Muscle of arm (tissue), 12 donors: ENCODE results near the gene NOTCH1. TPM values are rescaled to one million over a fixed set of nuclear protein-coding genes. Genes with fewer than 3 reads are reported as not detected.

ENCODE experiments used
- DNase-seq: peaks from one replicate; pipeline ENCODE4 v3.0.0-alpha.2; 2013
- polyA plus RNA-seq, 12 donors: library from polyadenylated mRNA; unstranded; fragments of 120-200 nt; gene quantifications; one replicate each; pipeline ENCODE4 v1.2.1, GENCODE V29; 2013; ENCODE audit not compliant: insufficient read length in 12 of 12

The NOTCH1 gene
- polyA plus RNA-seq, 12 donors = 18.0 to 47.5 (median 20.6) TPM; not detected in 1

GRCh38 chr9:136466155-136466541, 79.7 kb downstream of the NOTCH1 start:
- no peak for DNase-seq

GRCh38 chr9:136465500-136466154, 80.2 kb downstream of the NOTCH1 start:
- DNase-seq = no peak

GRCh38 chr9:136464241-136464640, 81.6 kb downstream of the NOTCH1 start:
- no peak for DNase-seq

- no peak for DNase-seq
Observed at GRCh38 chr9:136463578-136463977, 82.3 kb downstream of the NOTCH1 start.

- DNase-seq = no peak
Observed at GRCh38 chr9:136462664-136463063, 83.2 kb downstream of the NOTCH1 start.

GRCh38 chr9:136460772-136461325, 85.0 kb downstream of the NOTCH1 start:
- no peak for DNase-seq

GRCh38 chr9:136459425-136459824, 86.4 kb downstream of the NOTCH1 start:
- DNase-seq = no peak

GRCh38 chr9:136457326-136457725, 88.5 kb downstream of the NOTCH1 start:
- no peak for DNase-seq

GRCh38 chr9:136456258-136456657, 89.6 kb downstream of the NOTCH1 start:
- DNase-seq = no peak

- no peak for DNase-seq
Observed at GRCh38 chr9:136455043-136456002, 90.5 kb downstream of the NOTCH1 start.

- DNase-seq = no peak
Observed at GRCh38 chr9:136454026-136454796, 91.6 kb downstream of the NOTCH1 start.

- no peak for DNase-seq
Observed at GRCh38 chr9:136453326-136453725, 92.5 kb downstream of the NOTCH1 start.

- no peak for DNase-seq
Observed at GRCh38 chr9:136451221-136451877, 94.5 kb downstream of the NOTCH1 start.

- no peak for DNase-seq
Observed at GRCh38 chr9:136448655-136449054, 97.2 kb downstream of the NOTCH1 start.

- no peak for DNase-seq
Observed at GRCh38 chr9:136447173-136447778, 98.6 kb downstream of the NOTCH1 start.

- no peak for DNase-seq
Observed at GRCh38 chr9:136445799-136446198, 100.0 kb downstream of the NOTCH1 start.
